ENCODE measurements around the gene LIFR. TPM values are rescaled to one million over a fixed set of nuclear protein-coding genes. Genes with fewer than 3 reads are reported as not detected.

Gene LIFR
- total RNA-seq, 1 experiment from 2014 or later = 46.0 TPM

DNA sequence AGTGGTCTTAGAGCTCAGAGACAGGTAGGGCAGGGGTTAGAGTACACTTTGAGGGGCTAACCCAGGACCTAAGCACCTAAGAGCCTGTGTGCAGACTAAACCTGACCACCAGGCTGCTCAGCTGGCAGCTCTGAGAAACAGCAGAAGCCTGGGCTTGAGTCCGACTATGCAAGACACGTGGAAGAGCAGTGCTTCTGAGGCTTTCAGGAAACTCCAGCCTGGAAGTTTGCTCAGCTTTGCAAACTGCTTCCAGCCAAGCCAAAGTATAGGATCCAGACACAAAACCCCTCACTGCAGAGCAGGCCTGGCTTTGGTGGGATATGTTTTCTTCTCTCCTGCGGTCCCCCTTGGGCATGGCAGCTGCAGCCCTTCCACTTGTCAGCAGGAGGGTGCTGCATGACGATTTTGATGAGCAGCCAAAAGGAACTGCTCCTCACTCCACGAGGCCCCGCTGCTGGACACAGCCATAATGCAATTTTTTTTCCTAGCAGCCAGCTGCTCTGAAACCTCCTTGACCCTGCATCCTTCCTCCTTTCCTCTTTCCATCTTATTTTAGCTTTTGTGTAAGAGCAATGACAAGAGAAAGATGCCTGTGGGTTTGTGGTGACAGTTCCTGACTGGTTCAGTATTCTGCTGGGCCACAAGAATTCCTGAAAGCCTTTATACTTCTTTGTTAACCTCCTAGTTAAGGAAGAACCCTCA, 123.1 kb downstream of the LIFR start:
- no peaks in the 10 kb centered on the region for H3K36me3 ChIP-seq
- H3K27me3 ChIP-seq (replicated peaks) = no peaks in the 10 kb centered on the region
- peaks cover 14% of the 10 kb centered on the region for H3K4me1 ChIP-seq (replicated peaks)
- no peak overlapping the region for H3K4me3 ChIP-seq
- H3K9me3 ChIP-seq (replicated peaks) = no peaks in the 10 kb centered on the region
- H3K27ac ChIP-seq = no peak overlapping the region
- peak in 1 of 2 experiments; percentile 69 for DNase-seq (ENCODE audit: low read depth in 1 of 2, low spot score in 2 of 2)

DNA sequence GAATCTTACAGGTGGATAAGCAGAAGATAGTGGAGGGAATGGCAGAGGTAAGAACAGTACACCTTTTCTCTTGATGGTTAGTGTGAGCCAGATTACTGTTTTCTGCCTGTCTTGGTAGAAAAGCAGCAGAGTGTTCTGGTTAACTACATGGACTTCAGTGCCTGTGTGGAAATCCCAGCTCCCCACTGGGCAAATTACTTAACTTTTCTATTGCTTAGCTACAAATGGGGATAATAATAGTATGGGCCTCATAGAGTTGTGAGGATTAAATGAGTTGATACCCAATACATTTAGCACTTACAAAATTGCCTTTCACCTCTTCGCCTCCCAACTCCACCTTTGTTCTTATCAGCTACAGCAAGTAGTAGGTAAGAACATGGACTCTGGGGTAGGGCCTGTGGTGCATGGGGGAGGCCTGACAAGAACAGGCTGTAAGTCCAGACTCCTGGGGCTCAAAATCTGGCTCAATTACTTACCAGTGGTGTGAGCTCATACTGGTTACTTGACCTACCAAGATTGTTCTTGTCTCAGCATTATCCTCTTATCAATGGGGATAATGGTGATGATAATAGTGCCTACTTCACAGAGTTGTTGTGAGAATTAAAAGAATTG, 125.1 kb downstream of the LIFR start:
- H3K27me3 ChIP-seq (replicated peaks) = no peaks in the 10 kb centered on the region
- no peaks in the 10 kb centered on the region for H3K9me3 ChIP-seq (replicated peaks)
- H3K4me3 ChIP-seq = no peak overlapping the region
- H3K36me3 ChIP-seq = no peaks in the 10 kb centered on the region
- H3K4me1 ChIP-seq (replicated peaks) = peaks cover 22% of the 10 kb centered on the region
- H3K27ac ChIP-seq = no peak overlapping the region
- no peak for DNase-seq (ENCODE audit: low read depth in 1 of 2, low spot score in 2 of 2)

DNA sequence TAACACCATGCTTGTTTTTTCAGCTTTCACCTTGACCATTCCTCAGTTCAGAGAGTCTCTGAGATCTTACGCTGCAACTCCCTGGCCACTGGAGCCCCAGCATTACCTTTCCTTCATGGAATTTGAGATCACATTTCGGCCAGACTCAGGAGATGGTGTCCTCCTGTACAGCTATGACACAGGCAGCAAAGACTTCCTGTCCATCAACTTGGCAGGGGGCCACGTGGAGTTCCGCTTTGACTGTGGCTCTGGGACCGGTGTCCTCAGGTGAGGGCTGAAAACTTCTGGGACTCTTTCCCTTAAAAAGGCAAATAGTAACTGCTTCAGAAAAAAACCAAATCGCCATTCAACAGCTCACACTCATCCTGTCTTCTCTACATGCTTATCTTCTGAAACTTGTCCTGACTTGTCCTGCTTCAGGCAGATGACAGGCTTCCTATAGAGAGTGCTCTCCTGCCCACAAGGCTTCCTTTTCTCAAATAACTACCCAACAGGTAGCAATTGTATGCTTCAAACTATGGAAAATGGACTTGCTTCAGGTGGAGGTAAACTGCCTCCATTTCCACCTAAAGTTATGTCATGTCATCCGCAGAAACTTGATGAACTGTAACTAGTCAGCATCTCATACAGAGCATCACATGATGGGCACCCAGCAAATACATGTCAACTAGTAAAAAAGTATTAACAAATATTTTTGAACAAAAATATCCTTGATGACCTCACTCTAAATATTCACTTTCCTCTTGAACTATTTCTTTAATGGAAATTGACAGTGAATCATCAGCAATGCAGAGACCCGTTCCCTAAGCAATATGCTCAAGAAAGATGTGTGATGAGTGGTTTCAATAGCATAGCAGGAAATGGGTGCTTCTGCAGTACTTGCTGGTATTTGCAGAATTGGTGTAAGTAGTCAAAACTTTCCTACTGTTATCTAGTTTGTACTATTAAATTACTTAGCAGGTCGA, 129.2 kb downstream of the LIFR start:
- no peak for DNase-seq (ENCODE audit: low read depth in 1 of 2, low spot score in 2 of 2)
- Histone ChIP-seq H3K9me3 (replicated peaks) (no peaks in the 10 kb centered on the region), H3K36me3 (no peaks in the 10 kb centered on the region), H3K4me1 (replicated peaks) (peaks cover 9% of the 10 kb centered on the region), H3K27ac (no peak overlapping the region), H3K4me3 (no peak overlapping the region), H3K27me3 (replicated peaks) (no peaks in the 10 kb centered on the region)

DNA sequence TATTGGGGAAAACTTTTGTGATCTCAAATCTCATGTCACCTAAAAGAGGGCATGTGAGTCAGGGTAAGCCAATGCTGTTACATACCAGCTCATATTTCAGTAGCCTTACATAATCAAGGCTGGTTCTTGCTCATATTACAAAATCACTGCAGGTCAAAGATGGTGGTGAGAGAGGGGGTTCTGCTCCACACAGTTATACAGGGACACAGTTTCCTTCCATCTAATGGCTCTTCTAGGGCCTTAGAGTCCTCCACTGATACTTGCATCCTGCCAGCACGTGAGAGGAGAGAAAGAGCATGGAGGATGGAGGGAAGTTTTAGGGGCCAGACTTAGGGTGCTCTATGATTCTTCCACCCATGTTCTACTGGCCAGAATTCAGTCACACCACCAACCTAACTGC, 130.0 kb downstream of the LIFR start:
- Histone ChIP-seq H3K4me1 (replicated peaks) (peaks cover 9% of the 10 kb centered on the region), H3K9me3 (replicated peaks) (no peaks in the 10 kb centered on the region), H3K36me3 (no peaks in the 10 kb centered on the region), H3K4me3 (no peak overlapping the region), H3K27ac (no peak overlapping the region), H3K27me3 (replicated peaks) (no peaks in the 10 kb centered on the region)
- DNase-seq (ENCODE audit: low read depth in 1 of 2, low spot score in 2 of 2) = no peak
